Endothelial cell of umbilical vein (primary cell): ENCODE measurements around the gene SIRPA.

Experiments used
- CTCF ChIP-seq, 2 donors: IDR thresholded peaks; 1 replicate in 1 of 2; 2 replicates in 1 of 2; pipeline ENCODE4 v1.5.1; 2011; ENCODE audit warnings: low read length in 2 of 2, mild to moderate bottlenecking in 2 of 2, moderate library complexity in 2 of 2, control low read depth in 1 of 2, inconsistent platforms in 1 of 2, low read depth in 1 of 2; ENCODE audit not compliant: insufficient read depth in 1 of 2; ENCODE audit errors: extremely low read depth in 1 of 2
- EZH2 ChIP-seq: IDR thresholded peaks from 2 replicates; pipeline ENCODE4 v1.6.1; 2012; ENCODE audit warnings: borderline replicate concordance, low read depth, mild to moderate bottlenecking, moderate library complexity, low read length, inconsistent platforms; ENCODE audit not compliant: severe bottlenecking
- FOS ChIP-seq: IDR thresholded peaks from 2 replicates; pipeline ENCODE4 v1.6.1; 2011; ENCODE audit warnings: mild to moderate bottlenecking, low read length, moderate library complexity, borderline replicate concordance; ENCODE audit not compliant: insufficient read depth
- GATA2 ChIP-seq: IDR thresholded peaks from 2 replicates; pipeline ENCODE4 v1.7.0; 2011; ENCODE audit warnings: low read depth, mild to moderate bottlenecking, moderate library complexity, mixed read lengths, low read length; ENCODE audit not compliant: insufficient read length, insufficient read depth
- JUN ChIP-seq: IDR thresholded peaks from 2 replicates; pipeline ENCODE4 v1.6.1; 2011; ENCODE audit warnings: borderline replicate concordance, low read depth; ENCODE audit not compliant: insufficient read length, insufficient read depth
- MAX ChIP-seq: IDR thresholded peaks from 2 replicates; pipeline ENCODE4 v1.6.1; 2011; ENCODE audit not compliant: insufficient read depth, insufficient read length
- MYC ChIP-seq: IDR thresholded peaks from one replicate; pipeline ENCODE4 v1.6.1; 2011; ENCODE audit warnings: mild to moderate bottlenecking, low read depth, low read length
- POLR2A ChIP-seq: IDR thresholded peaks from 2 replicates; pipeline ENCODE4 v1.6.1; 2012; ENCODE audit warnings: low read depth, mild to moderate bottlenecking, control low read depth, low read length
- POLR2AphosphoS5 ChIP-seq: IDR thresholded peaks from 2 replicates; pipeline ENCODE4 v1.6.1; 2012; ENCODE audit warnings: low read depth, mild to moderate bottlenecking, control low read depth, low read length, moderate library complexity; ENCODE audit not compliant: insufficient read depth

- TF ChIP-seq CTCF (IDR thresholded peaks at IDR 0.05; ENCODE audit: extremely low read depth in 1 of 2, insufficient read depth in 1 of 2, low read depth in 1 of 2, low read length in 2 of 2) (no peak), POLR2A (no peak), EZH2 (no peak), MAX (no peak), JUN (no peak), GATA2 (no peak), POLR2AphosphoS5 (no peak), MYC (no peak), FOS (no peak)
These were observed 25.6 kb downstream of the SIRPA start for GRCh38 chr20:1920826-1921225.
